ENCODE measurements around the gene TSFM. TPM values are rescaled to one million over a fixed set of nuclear protein-coding genes. Genes with fewer than 3 reads are reported as not detected.
A peak's percentile ranks its signal among the peaks of the same experiment; 100 is the strongest.

The TSFM gene
- total RNA-seq, 2 donors from 2014 or later: 20.0 to 23.2 TPM

- H3K4me1 ChIP-seq: peaks cover 0 to 30% of the 10 kb centered on the region in 2 donors
- peak overlapping the region; percentile 26 to 48 for H3K4me3 ChIP-seq
- H3K36me3 ChIP-seq: peaks cover 8% of the 10 kb centered on the region
- no peaks in the 10 kb centered on the region for H3K9me3 ChIP-seq
- DNase-seq (ENCODE audit: low spot score): no peak
- H3K27me3 ChIP-seq: peaks cover 0 to 16% of the 10 kb centered on the region in 2 donors
- no peak overlapping the region for H3K27ac ChIP-seq
- TF ChIP-seq, protein P1, sequence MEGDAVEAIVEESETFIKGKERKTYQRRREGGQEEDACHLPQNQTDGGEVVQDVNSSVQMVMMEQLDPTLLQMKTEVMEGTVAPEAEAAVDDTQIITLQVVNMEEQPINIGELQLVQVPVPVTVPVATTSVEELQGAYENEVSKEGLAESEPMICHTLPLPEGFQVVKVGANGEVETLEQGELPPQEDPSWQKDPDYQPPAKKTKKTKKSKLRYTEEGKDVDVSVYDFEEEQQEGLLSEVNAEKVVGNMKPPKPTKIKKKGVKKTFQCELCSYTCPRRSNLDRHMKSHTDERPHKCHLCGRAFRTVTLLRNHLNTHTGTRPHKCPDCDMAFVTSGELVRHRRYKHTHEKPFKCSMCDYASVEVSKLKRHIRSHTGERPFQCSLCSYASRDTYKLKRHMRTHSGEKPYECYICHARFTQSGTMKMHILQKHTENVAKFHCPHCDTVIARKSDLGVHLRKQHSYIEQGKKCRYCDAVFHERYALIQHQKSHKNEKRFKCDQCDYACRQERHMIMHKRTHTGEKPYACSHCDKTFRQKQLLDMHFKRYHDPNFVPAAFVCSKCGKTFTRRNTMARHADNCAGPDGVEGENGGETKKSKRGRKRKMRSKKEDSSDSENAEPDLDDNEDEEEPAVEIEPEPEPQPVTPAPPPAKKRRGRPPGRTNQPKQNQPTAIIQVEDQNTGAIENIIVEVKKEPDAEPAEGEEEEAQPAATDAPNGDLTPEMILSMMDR (IDR thresholded peaks at IDR 0.05): no peak
Observed at GRCh38 chr12:57764662-57765002, 18.0 kb upstream of the TSFM start.

GRCh38 chr12:57765003-57765697 lies 17.4 kb upstream of the TSFM start:
- Histone ChIP-seq H3K9me3 (no peaks in the 10 kb centered on the region), H3K27ac (no peak overlapping the region), H3K27me3 (peaks cover 0 to 16% of the 10 kb centered on the region in 2 donors), H3K36me3 (peaks cover 12% of the 10 kb centered on the region), H3K4me1 (peaks cover 0 to 30% of the 10 kb centered on the region in 2 donors), H3K4me3 (peak overlapping the region; percentile 26 to 48)
- TF ChIP-seq, protein P1 (IDR thresholded peaks at IDR 0.05): peak in 1 of 2 donors; percentile 48
- no peak for DNase-seq (ENCODE audit: low spot score)

DNA sequence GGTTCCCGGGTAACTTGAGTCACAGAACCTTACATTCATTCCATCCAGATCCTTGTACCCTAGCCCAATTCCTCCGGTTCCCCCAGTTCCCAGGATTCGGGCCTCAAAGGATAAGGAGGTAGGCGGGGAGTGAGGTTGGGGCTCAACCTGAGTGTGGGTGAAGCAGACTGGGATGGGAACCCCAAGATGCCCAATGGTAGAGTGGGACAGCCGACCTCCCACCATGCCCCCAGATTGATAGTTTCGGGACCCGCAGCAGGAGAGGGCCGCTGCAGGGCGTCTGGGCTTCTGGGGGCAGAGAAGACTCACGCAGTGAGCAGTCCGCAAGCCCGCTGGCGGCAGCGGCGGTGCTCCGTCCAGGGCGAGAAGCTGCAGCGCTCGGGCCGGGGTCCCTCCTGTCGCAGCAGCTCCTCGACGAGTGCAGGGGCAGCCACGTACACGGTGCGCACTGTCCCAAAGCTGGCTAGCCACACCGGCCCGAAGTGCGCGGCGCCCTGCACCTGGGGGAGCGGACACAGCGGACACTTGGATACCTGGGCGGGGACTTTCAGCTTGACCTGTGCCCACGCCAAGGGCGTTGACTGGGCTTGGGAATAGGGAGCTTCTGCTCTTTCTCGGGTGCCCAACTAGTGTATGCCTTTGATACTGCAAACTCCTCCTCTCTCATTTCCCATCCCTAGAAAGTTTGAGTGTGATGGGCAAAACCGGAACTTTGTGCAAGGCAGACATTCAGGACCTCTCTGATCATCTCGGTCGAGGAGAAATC lies 16.7 kb upstream of the TSFM start:
- H3K27me3 ChIP-seq: peaks cover 0 to 16% of the 10 kb centered on the region in 2 donors
- no peak overlapping the region for H3K27ac ChIP-seq
- TF ChIP-seq, protein P1 (IDR thresholded peaks at IDR 0.05): no peak
- peaks cover 16% of the 10 kb centered on the region for H3K36me3 ChIP-seq
- H3K4me3 ChIP-seq: peak overlapping the region; percentile 26 to 48
- no peaks in the 10 kb centered on the region for H3K9me3 ChIP-seq
- DNase-seq (ENCODE audit: low spot score): no peak
- peaks cover 0 to 32% of the 10 kb centered on the region in 2 donors for H3K4me1 ChIP-seq

DNA sequence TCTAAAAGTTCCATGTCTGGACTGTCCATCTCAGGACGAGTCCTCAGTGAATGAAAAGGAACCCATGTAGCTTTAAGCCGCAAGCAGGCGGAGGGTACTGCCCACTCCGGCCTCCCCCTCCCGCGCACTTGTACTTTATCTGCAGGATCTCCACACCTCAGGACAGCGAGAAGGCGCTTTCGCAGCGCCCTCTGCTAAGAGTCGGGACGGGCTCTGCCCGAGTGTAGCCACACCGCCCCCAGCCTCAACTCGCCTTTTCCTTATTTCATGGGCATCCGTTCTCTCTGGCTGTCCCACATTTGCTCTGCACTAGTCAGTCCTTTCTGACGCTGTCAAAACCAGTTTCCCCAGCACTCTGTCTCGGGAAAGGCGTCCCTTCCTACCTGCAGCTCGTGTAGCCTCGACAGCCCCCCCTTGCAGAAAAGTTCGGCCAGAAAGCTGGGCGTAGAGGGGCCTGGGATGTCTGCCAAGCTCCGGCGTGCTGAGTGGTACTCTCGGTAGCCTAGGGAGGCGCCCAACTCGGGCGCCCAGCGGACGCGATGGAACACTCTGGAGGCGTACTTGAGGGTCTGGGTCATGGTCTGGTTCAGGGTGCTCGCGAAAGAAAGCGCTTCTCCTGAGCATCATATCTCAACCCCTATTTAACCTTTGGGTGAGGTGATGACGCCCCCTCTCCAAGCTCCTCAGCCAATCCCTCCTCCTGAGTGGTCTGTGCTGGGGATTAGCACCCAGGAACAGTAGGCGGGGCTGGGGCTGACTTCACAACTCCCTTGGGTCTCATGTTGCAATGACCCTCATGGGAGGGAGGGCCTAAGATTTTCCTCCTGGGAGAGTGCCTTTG lies 15.9 kb upstream of the TSFM start, which contains the start of gene CYP27B1:
TSS of gene CYP27B1 (minus strand) at position 615 of the 841 bp plus-strand sequence. CDS start at position 578, 37 bp downstream.
- peaks cover 16% of the 10 kb centered on the region for H3K36me3 ChIP-seq
- peak within 1 kb of the TSS; percentile 10 to 48 for H3K4me3 ChIP-seq
- no peak within 1 kb of the TSS for H3K27ac ChIP-seq
- no peaks in the 10 kb centered on the region for H3K9me3 ChIP-seq
- TF ChIP-seq, protein P1 (IDR thresholded peaks at IDR 0.05): no peak
- DNase-seq (ENCODE audit: low spot score): no peak
- H3K27me3 ChIP-seq: peaks cover 0 to 16% of the 10 kb centered on the region in 2 donors
- peaks cover 0 to 40% of the 10 kb centered on the region in 2 donors for H3K4me1 ChIP-seq

DNA sequence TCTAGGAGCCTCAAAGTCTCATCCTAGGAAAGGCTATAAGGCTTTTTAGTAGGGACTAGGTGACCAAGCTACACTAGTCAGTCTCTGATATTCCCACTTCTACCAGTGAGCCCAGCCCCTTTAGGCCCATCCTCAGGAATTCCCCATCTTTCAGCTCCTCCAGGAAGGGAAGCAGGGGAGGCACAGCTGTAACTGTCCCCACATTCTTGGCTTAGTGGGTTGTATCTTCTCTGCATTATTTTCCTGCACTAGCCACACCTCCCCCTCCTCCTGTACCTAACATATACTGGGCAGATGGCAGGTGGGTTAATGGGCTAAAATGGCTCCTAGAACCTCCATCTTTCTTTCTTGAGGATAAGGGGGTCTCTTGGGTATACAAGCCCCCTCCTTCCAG lies 15.3 kb upstream of the TSFM start:
- peaks cover 0 to 42% of the 10 kb centered on the region in 2 donors for H3K4me1 ChIP-seq
- TF ChIP-seq, protein P1 (IDR thresholded peaks at IDR 0.05): no peak

More for the DNA sequence above, 15.3 kb upstream of the TSFM start:
- no peak overlapping the region for H3K4me3 ChIP-seq
- no peak overlapping the region for H3K27ac ChIP-seq
- peaks cover 16% of the 10 kb centered on the region for H3K36me3 ChIP-seq
- H3K27me3 ChIP-seq: peaks cover 0 to 16% of the 10 kb centered on the region in 2 donors
- H3K9me3 ChIP-seq: no peaks in the 10 kb centered on the region
- no peak for DNase-seq (ENCODE audit: low spot score)

All from right atrium auricular region (tissue), 2 donors.